WTC11 (cell line): ENCODE data around the gene R3HDM1. TPM values are rescaled to one million over a fixed set of nuclear protein-coding genes. Genes with fewer than 3 reads are reported as not detected.

Source experiments
- ATAC-seq: fragments of 200-7000 bp; cut with Tn5 transposase; 2 replicates; pipeline ENCODE4 v1.10.0; 2021; ENCODE audit warnings: mild to moderate bottlenecking, moderate library complexity
- CTCF ChIA-PET: fragments of 300-600 bp; sonication (Branson Sonifier 250); formaldehyde crosslinking; loops from one replicate; lab custom pipeline; 2021; ENCODE audit warnings: antibody characterized with exemption; lab: Charles Lee
- POLR2A ChIA-PET: fragments of 350-600 bp; sonication (Branson Sonifier 250); formaldehyde crosslinking; loops from one replicate; lab custom pipeline; 2021; ENCODE audit warnings: antibody characterized with exemption; lab: Charles Lee
- DNase-seq: peaks from one replicate; pipeline ENCODE4 v3.0.0; 2021; ENCODE audit warnings: low spot score
- H3K27ac Mint-ChIP-seq: 2 replicates; pipeline ENCODE4 v1.8.0; 2021; ENCODE audit warnings: mixed read lengths
- H3K27me3 Mint-ChIP-seq: 2 replicates; pipeline ENCODE4 v1.8.0; 2021; ENCODE audit warnings: low read depth, mild to moderate bottlenecking, moderate library complexity, mixed read lengths
- H3K36me3 Mint-ChIP-seq: 2 replicates; pipeline ENCODE4 v1.8.0; 2021; ENCODE audit warnings: mixed read lengths
- H3K4me1 Mint-ChIP-seq: 2 replicates; pipeline ENCODE4 v1.8.0; 2022; ENCODE audit warnings: mixed read lengths
- H3K4me3 Mint-ChIP-seq: 2 replicates; pipeline ENCODE4 v1.8.0; 2021; ENCODE audit warnings: mild to moderate bottlenecking, moderate library complexity, mixed read lengths
- H3K9me3 Mint-ChIP-seq: 2 replicates; pipeline ENCODE4 v1.8.0; 2021; ENCODE audit warnings: mixed read lengths
- CTCF ChIP-seq: fragments of 200-600 bp; IDR thresholded peaks from 2 replicates; pipeline ENCODE4 v1.8.0; 2022; ENCODE audit warnings: antibody characterized with exemption
- E2F4 ChIP-seq: sonication (generic); formaldehyde crosslinking; IDR thresholded peaks from 2 replicates; pipeline ENCODE4 v1.8.1; 2022; ENCODE audit warnings: low read depth, mild to moderate bottlenecking, moderate library complexity, missing genetic modification reagents, borderline replicate concordance
- ESRRA ChIP-seq: sonication (generic); formaldehyde crosslinking; IDR thresholded peaks from 2 replicates; pipeline ENCODE4 v1.8.1; 2022; ENCODE audit warnings: mild to moderate bottlenecking, missing genetic modification reagents, borderline replicate concordance
- IRF2 ChIP-seq: sonication (generic); formaldehyde crosslinking; IDR thresholded peaks from 2 replicates; pipeline ENCODE4 v1.8.0; 2022; ENCODE audit warnings: low read depth, missing genetic modification reagents, borderline replicate concordance
- JAZF1 ChIP-seq: fragments of 250-450 bp; sonication (Bioruptor Pico); IDR thresholded peaks from 2 replicates; pipeline ENCODE4 v1.9.0; 2021; ENCODE audit warnings: moderate library complexity, mild to moderate bottlenecking, inconsistent platforms
- KAT7 ChIP-seq: sonication (generic); formaldehyde crosslinking; IDR thresholded peaks from 2 replicates; pipeline ENCODE4 v1.8.1; 2023; ENCODE audit warnings: missing genetic modification reagents, mild to moderate bottlenecking, borderline replicate concordance
- NFE2L1 ChIP-seq: sonication (generic); formaldehyde crosslinking; IDR thresholded peaks from 2 replicates; pipeline ENCODE4 v1.8.1; 2023; ENCODE audit warnings: missing genetic modification reagents
- SP1 ChIP-seq: sonication (generic); formaldehyde crosslinking; conservative IDR thresholded peaks from 2 replicates; pipeline ENCODE4 v1.8.1; 2022; ENCODE audit warnings: missing genetic modification reagents
- TEAD1 ChIP-seq: sonication (generic); formaldehyde crosslinking; IDR thresholded peaks from 2 replicates; pipeline ENCODE4 v1.8.0; 2022; ENCODE audit warnings: mild to moderate bottlenecking, missing genetic modification reagents
- TP53 ChIP-seq: sonication (generic); formaldehyde crosslinking; IDR thresholded peaks from 2 replicates; pipeline ENCODE4 v1.8.1; 2023; ENCODE audit warnings: mild to moderate bottlenecking, missing genetic modification reagents
- ZBTB21 ChIP-seq: sonication (generic); formaldehyde crosslinking; IDR thresholded peaks from 2 replicates; pipeline ENCODE4 v1.8.1; 2023; ENCODE audit warnings: mild to moderate bottlenecking, missing genetic modification reagents, borderline replicate concordance
- ZNF121 ChIP-seq: sonication (generic); formaldehyde crosslinking; IDR thresholded peaks from 2 replicates; pipeline ENCODE4 v1.8.0; 2023; ENCODE audit warnings: missing genetic modification reagents
- ZNF219 ChIP-seq: sonication (generic); formaldehyde crosslinking; IDR thresholded peaks from 2 replicates; pipeline ENCODE4 v1.8.0; 2023; ENCODE audit warnings: missing genetic modification reagents, mild to moderate bottlenecking, borderline replicate concordance
- ZNF232 ChIP-seq: sonication (generic); formaldehyde crosslinking; IDR thresholded peaks from 2 replicates; pipeline ENCODE4 v1.8.0; 2022; ENCODE audit warnings: mild to moderate bottlenecking, missing genetic modification reagents
- ZNF263 ChIP-seq: sonication (generic); formaldehyde crosslinking; IDR thresholded peaks from 2 replicates; pipeline ENCODE4 v1.8.1; 2022; ENCODE audit warnings: low read depth, mild to moderate bottlenecking, moderate library complexity, missing genetic modification reagents
- ZNF416 ChIP-seq: fragments of 250-450 bp; sonication (Bioruptor Pico); IDR thresholded peaks from 2 replicates; pipeline ENCODE4 v1.9.0; 2021; ENCODE audit warnings: mild to moderate bottlenecking, inconsistent platforms
- ZNF512 ChIP-seq: sonication (generic); formaldehyde crosslinking; IDR thresholded peaks from 2 replicates; pipeline ENCODE4 v1.8.1; 2022; ENCODE audit warnings: missing genetic modification reagents, borderline replicate concordance
- total RNA-seq: library from RNA; stranded (reverse); gene quantifications from 3 replicates; pipeline ENCODE4 v1.2.3, GENCODE V29; 2021
- TF ChIP-seq, protein P1 (sequence below): sonication (generic); formaldehyde crosslinking; IDR thresholded peaks from 2 replicates; pipeline ENCODE4 v1.8.1; 2022; ENCODE audit warnings: mild to moderate bottlenecking, moderate library complexity, missing genetic modification reagents
- TF ChIP-seq, protein P2 (sequence below): fragments of 250-450 bp; sonication (Bioruptor Pico); IDR thresholded peaks from 2 replicates; pipeline ENCODE4 v1.9.0; 2021; ENCODE audit warnings: mild to moderate bottlenecking
- TF ChIP-seq, protein P3 (sequence below): fragments of 250-450 bp; sonication (Bioruptor Pico); IDR thresholded peaks from 2 replicates; pipeline ENCODE4 v1.9.0; 2021; ENCODE audit warnings: moderate library complexity, mild to moderate bottlenecking, inconsistent platforms, borderline replicate concordance

The R3HDM1 gene
- total RNA-seq, 1 experiment from 2014 or later: 58.4 TPM

DNA sequence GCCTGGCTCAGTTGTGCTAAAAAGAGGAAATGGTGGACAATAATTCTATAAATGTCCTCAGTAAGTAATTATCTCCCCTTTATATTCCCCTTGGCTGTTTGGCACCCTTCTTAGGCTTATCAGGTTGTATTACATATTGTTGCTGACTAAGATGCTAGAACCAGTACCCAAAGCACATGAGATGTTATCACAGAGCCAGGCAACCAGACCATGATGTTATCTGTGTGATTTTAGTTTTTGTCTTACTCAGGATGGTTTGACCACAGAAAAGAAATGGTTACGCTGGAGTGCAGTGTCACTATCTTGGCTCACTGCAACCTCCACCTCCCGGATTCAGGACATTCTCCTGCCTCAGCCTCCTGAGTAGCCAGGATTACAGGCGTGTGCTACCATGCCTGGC, 15.2 kb downstream of the R3HDM1 start:
- H3K27ac Mint-ChIP-seq: no peak overlapping the region
- ChIA-PET CTCF (no interaction called here), POLR2A (no interaction called here)
- no peaks in the 10 kb centered on the region for H3K9me3 Mint-ChIP-seq
- H3K36me3 Mint-ChIP-seq: 0 out of 2 replicates have a peak, but pooled peaks cover 2% of the 10 kb centered on the region
- DNase-seq (no peak), ATAC-seq (no peak)
- no peak for TF ChIP-seq SP1 (CRISPR knock-in tag)
- TF ChIP-seq, protein P1, sequence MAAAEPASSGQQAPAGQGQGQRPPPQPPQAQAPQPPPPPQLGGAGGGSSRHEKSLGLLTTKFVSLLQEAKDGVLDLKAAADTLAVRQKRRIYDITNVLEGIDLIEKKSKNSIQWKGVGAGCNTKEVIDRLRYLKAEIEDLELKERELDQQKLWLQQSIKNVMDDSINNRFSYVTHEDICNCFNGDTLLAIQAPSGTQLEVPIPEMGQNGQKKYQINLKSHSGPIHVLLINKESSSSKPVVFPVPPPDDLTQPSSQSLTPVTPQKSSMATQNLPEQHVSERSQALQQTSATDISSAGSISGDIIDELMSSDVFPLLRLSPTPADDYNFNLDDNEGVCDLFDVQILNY: no peak
- no peak for TF ChIP-seq JAZF1 (CRISPR knock-in tag)
- TF ChIP-seq CTCF: no peak
- no peak for TF ChIP-seq KAT7 (CRISPR knock-in tag)
- TF ChIP-seq ZNF219 (CRISPR knock-in tag): no peak
- TF ChIP-seq IRF2: no peak
- TF ChIP-seq, protein P2, sequence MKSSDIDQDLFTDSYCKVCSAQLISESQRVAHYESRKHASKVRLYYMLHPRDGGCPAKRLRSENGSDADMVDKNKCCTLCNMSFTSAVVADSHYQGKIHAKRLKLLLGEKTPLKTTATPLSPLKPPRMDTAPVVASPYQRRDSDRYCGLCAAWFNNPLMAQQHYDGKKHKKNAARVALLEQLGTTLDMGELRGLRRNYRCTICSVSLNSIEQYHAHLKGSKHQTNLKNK (CRISPR knock-in tag): no peak
- no peak for TF ChIP-seq E2F4 (CRISPR knock-in tag)
- TF ChIP-seq ZNF263 (CRISPR knock-in tag): no peak
- no peak for TF ChIP-seq ZBTB21
- TF ChIP-seq NFE2L1 (CRISPR knock-in tag): no peak
- TF ChIP-seq ESRRA (CRISPR knock-in tag): no peak
- TF ChIP-seq TEAD1 (CRISPR knock-in tag): no peak
- TF ChIP-seq ZNF121 (CRISPR knock-in tag): no peak
- no peak for TF ChIP-seq ZNF416 (CRISPR knock-in tag)
- TF ChIP-seq, protein P3, sequence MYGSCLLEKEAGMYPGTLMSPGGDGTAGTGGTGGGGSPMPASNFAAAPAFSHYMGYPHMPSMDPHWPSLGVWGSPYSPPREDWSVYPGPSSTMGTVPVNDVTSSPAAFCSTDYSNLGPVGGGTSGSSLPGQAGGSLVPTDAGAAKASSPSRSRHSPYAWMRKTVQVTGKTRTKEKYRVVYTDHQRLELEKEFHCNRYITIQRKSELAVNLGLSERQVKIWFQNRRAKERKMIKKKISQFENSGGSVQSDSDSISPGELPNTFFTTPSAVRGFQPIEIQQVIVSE (CRISPR knock-in tag): no peak
- H3K4me3 Mint-ChIP-seq: no peak overlapping the region
- H3K4me1 Mint-ChIP-seq: peaks cover 25% of the 10 kb centered on the region
- no peaks in the 10 kb centered on the region for H3K27me3 Mint-ChIP-seq

- Mint-ChIP-seq H3K9me3 (no peaks in the 10 kb centered on the region), H3K27ac (no peak overlapping the region), H3K4me3 (no peak overlapping the region), H3K36me3 (0 out of 2 replicates have a peak, but pooled peaks cover 2% of the 10 kb centered on the region), H3K4me1 (peaks cover 25% of the 10 kb centered on the region), H3K27me3 (no peaks in the 10 kb centered on the region)
- ATAC-seq: no peak
- POLR2A ChIA-PET: no interaction called here
- no peak for DNase-seq
- CTCF ChIA-PET: no interaction called here
- TF ChIP-seq ZNF263 (CRISPR knock-in tag): no peak
Observed at GRCh38 chr2:135547311-135547710, 16.0 kb downstream of the R3HDM1 start.

- POLR2A ChIA-PET: no interaction called here
- CTCF ChIA-PET: no interaction called here
- Mint-ChIP-seq H3K27me3 (no peaks in the 10 kb centered on the region), H3K4me3 (no peak overlapping the region), H3K36me3 (0 out of 2 replicates have a peak, but pooled peaks cover 2% of the 10 kb centered on the region), H3K4me1 (peaks cover 17% of the 10 kb centered on the region), H3K27ac (no peak overlapping the region), H3K9me3 (no peaks in the 10 kb centered on the region)
- ATAC-seq (no peak), DNase-seq (no peak)
- TF ChIP-seq ZNF512 (CRISPR knock-in tag): no peak
- TF ChIP-seq TP53: no peak
- TF ChIP-seq ZBTB21: no peak
- no peak for TF ChIP-seq ZNF232 (CRISPR knock-in tag)
Observed at GRCh38 chr2:135551356-135551755, 20.1 kb downstream of the R3HDM1 start.
